Thoracic aorta (tissue), 2 donors: ENCODE data around the gene FAM83C. TPM values are rescaled to one million over a fixed set of nuclear protein-coding genes. Genes with fewer than 3 reads are reported as not detected.

Experiments used
- ATAC-seq: fragments of 150-250 bp; one replicate; pipeline ENCODE4 v1.8.0; 2017; ENCODE audit warnings: low read depth; ENCODE audit not compliant: insufficient number of reproducible peaks, low FRiP score
- DNase-seq: peaks from one replicate; pipeline ENCODE4 v3.0.0-alpha.2; 2020; ENCODE audit warnings: low spot score
- H3K27ac ChIP-seq, 2 donors: fragments of 200-600 bp; sonication (generic); 1 replicate in 1 of 2; 2 replicates in 1 of 2; pipeline ENCODE4 v1.5.1; 2016; ENCODE audit warnings: mild to moderate bottlenecking in 2 of 2, moderate library complexity in 2 of 2
- H3K27me3 ChIP-seq: fragments of 200-600 bp; sonication (generic); replicated peaks from 2 replicates; pipeline ENCODE4 v1.6.0; 2016; ENCODE audit warnings: mild to moderate bottlenecking; ENCODE audit not compliant: insufficient read depth
- H3K36me3 ChIP-seq: fragments of 200-600 bp; sonication (generic); one replicate; pipeline ENCODE4 v1.5.1; 2016
- H3K4me1 ChIP-seq, 2 donors: fragments of 200-600 bp; sonication (generic); 1 replicate in 1 of 2; 2 replicates in 1 of 2; pipeline versions ENCODE4 v1.5.1 to v1.6.0; 2016; ENCODE audit warnings: low read depth in 2 of 2, mild to moderate bottlenecking in 1 of 2; ENCODE audit not compliant: control insufficient read depth in 1 of 2
- H3K4me3 ChIP-seq: fragments of 200-600 bp; sonication (generic); 2 replicates; pipeline ENCODE4 v1.5.1; 2016; ENCODE audit warnings: mild to moderate bottlenecking
- H3K9me3 ChIP-seq: fragments of 200-600 bp; sonication (generic); 2 replicates; pipeline ENCODE4 v1.5.1; 2016
- CTCF ChIP-seq: fragments of 200-600 bp; sonication (generic); IDR thresholded peaks from one replicate; pipeline ENCODE4 v1.5.1; 2019; ENCODE audit warnings: antibody characterized with exemption
- total RNA-seq, 2 donors: library from RNA; depleted of rRNA; stranded (reverse); fragments of >200 nt; gene quantifications; one replicate each; pipeline versions ENCODE4 v1.1.0 to v1.2.3, GENCODE V29; 2016

Gene FAM83C
- not detected for total RNA-seq

GRCh38 chr20:35291654-35292503 lies at the start of gene FAM83C:
TSS of gene FAM83C (minus strand) at chr20:35292425. CDS start at chr20:35292304, 121 bp downstream.
- Histone ChIP-seq H3K27me3 (no peaks in the 10 kb centered on the region), H3K27ac (no peak within 1 kb of the TSS), H3K9me3 (no peaks in the 10 kb centered on the region), H3K4me3 (no peak within 1 kb of the TSS), H3K4me1 (no peaks in the 10 kb centered on the region), H3K36me3 (no peaks in the 10 kb centered on the region)
- ATAC-seq (no peak), DNase-seq (no peak)
- TF ChIP-seq CTCF: no peak

GRCh38 chr20:35341366-35342028 lies 49.3 kb upstream of the FAM83C start:
- no peak for ATAC-seq

GRCh38 chr20:35340436-35340835 lies 48.2 kb upstream of the FAM83C start:
- no peaks in the 10 kb centered on the region for H3K27me3 ChIP-seq
- no peaks in the 10 kb centered on the region for H3K9me3 ChIP-seq
- no peak overlapping the region for H3K27ac ChIP-seq

More at GRCh38 chr20:35341366-35342028, 49.3 kb upstream of the FAM83C start:
- Histone ChIP-seq H3K4me3 (no peak overlapping the region), H3K27me3 (no peaks in the 10 kb centered on the region), H3K36me3 (peaks cover 4% of the 10 kb centered on the region), H3K27ac (no peak overlapping the region), H3K4me1 (peaks cover 0 to 25% of the 10 kb centered on the region in 2 donors), H3K9me3 (no peaks in the 10 kb centered on the region)
- no peak for DNase-seq
- TF ChIP-seq CTCF: no peak

GRCh38 chr20:35339636-35340035 lies 47.4 kb upstream of the FAM83C start:
- DNase-seq (no peak), ATAC-seq (no peak)
- H3K4me3 ChIP-seq: no peak overlapping the region
- H3K27ac ChIP-seq: no peak overlapping the region
- TF ChIP-seq CTCF: no peak
- H3K27me3 ChIP-seq: no peaks in the 10 kb centered on the region
- no peaks in the 10 kb centered on the region for H3K9me3 ChIP-seq
- H3K4me1 ChIP-seq: peaks cover 0 to 25% of the 10 kb centered on the region in 2 donors
- peaks cover 4% of the 10 kb centered on the region for H3K36me3 ChIP-seq

More at GRCh38 chr20:35340436-35340835, 48.2 kb upstream of the FAM83C start:
- peaks cover 0 to 25% of the 10 kb centered on the region in 2 donors for H3K4me1 ChIP-seq
- peaks cover 4% of the 10 kb centered on the region for H3K36me3 ChIP-seq
- no peak for DNase-seq
- no peak for ATAC-seq
- no peak overlapping the region for H3K4me3 ChIP-seq
- no peak for TF ChIP-seq CTCF

- no peak for ATAC-seq
- H3K4me1 ChIP-seq: peaks cover 0 to 27% of the 10 kb centered on the region in 2 donors
- no peak for DNase-seq
- no peak overlapping the region for H3K27ac ChIP-seq
- H3K9me3 ChIP-seq: no peaks in the 10 kb centered on the region
- TF ChIP-seq CTCF: no peak
- no peaks in the 10 kb centered on the region for H3K27me3 ChIP-seq
- no peak overlapping the region for H3K4me3 ChIP-seq
- peaks cover 4% of the 10 kb centered on the region for H3K36me3 ChIP-seq
Measured at GRCh38 chr20:35339007-35339406, 46.8 kb upstream of the FAM83C start.
